Measurements from ENCODE around the gene CBFA2T2.

GRCh38 chr20:33489495-33490022 is 337 bp upstream of the CBFA2T2 start:
- no peak for TF ChIP-seq CTCF (IDR thresholded peaks at IDR 0.05; ENCODE audit: extremely low read depth in 1 of 2, insufficient read depth in 1 of 2, low read depth in 1 of 2, low read length in 2 of 2)
- TF ChIP-seq FOS (IDR thresholded peaks at IDR 0.05; ENCODE audit: borderline replicate concordance, insufficient read depth, low read length): no peak
- TF ChIP-seq EZH2 (IDR thresholded peaks at IDR 0.05; ENCODE audit: borderline replicate concordance, low read depth, low read length, severe bottlenecking): no peak
- TF ChIP-seq GATA2 (IDR thresholded peaks at IDR 0.05; ENCODE audit: insufficient read depth, insufficient read length, low read depth, low read length): no peak
